AG09309 (cell line): ENCODE measurements around the gene TSHZ2.

ENCODE experiments used
- DNase-seq: peaks from one replicate; pipeline ENCODE4 v3.0.0-alpha.2; 2010; ENCODE audit warnings: low read depth
- H3K4me3 ChIP-seq: 2 replicates; pipeline ENCODE4 v1.5.1; 2011; ENCODE audit warnings: mild to moderate bottlenecking, low read depth, low read length, moderate library complexity; ENCODE audit not compliant: control insufficient read depth
- TF ChIP-seq, protein P1 (sequence below): IDR thresholded peaks from 2 replicates; pipeline ENCODE4 v1.5.1; 2011; ENCODE audit warnings: mild to moderate bottlenecking, low read depth, low read length, inconsistent platforms; ENCODE audit not compliant: insufficient read depth, control insufficient read depth; ENCODE audit errors: missing control alignments

Gene TSHZ2

DNA sequence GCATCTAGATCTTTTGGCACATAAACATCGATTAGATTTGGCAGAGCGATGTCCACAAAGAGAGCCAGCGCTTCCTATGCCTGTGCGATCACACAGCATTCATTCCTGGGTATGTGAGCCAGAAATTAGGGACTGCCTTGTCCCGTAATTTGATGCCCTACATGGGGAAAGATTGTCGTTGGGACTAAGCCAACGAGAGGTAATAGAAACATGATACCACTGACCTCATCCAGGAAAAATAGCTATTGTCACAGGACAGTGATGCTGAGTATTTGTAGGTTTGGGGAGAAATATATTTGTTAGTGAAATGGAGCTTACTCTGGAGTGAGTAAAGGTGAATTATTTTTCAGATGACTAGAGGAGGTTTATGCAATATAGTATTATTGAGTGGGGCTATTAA, 154.0 kb downstream of the TSHZ2 start:
- DNase-seq = no peak
- no peak overlapping the region for H3K4me3 ChIP-seq
- TF ChIP-seq, protein P1, sequence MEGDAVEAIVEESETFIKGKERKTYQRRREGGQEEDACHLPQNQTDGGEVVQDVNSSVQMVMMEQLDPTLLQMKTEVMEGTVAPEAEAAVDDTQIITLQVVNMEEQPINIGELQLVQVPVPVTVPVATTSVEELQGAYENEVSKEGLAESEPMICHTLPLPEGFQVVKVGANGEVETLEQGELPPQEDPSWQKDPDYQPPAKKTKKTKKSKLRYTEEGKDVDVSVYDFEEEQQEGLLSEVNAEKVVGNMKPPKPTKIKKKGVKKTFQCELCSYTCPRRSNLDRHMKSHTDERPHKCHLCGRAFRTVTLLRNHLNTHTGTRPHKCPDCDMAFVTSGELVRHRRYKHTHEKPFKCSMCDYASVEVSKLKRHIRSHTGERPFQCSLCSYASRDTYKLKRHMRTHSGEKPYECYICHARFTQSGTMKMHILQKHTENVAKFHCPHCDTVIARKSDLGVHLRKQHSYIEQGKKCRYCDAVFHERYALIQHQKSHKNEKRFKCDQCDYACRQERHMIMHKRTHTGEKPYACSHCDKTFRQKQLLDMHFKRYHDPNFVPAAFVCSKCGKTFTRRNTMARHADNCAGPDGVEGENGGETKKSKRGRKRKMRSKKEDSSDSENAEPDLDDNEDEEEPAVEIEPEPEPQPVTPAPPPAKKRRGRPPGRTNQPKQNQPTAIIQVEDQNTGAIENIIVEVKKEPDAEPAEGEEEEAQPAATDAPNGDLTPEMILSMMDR = no peak

DNA sequence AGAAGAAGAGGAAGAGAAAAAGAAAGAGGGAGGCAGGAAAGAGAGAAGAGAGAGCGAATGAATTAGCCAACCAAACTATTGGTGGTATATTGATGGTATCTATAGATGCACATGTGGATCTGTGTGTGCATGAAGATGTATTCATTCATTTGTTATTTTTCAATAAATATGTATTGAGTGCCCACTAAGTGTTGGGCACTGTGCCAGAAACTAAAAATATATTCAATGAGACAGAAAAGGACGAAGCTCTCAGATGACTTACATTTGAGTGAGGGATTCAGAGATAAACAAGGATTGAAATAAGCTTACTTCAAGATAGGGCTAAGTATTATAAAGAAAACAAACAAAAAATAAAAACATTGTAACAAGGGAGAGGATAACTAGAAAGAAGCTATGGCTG, 154.9 kb downstream of the TSHZ2 start:
- no peak overlapping the region for H3K4me3 ChIP-seq
- DNase-seq = no peak
- TF ChIP-seq, protein P1 = no peak

GRCh38 chr20:53128004-53128403, 155.8 kb downstream of the TSHZ2 start:
- TF ChIP-seq, protein P1 = no peak
- H3K4me3 ChIP-seq = no peak overlapping the region
- no peak for DNase-seq

GRCh38 chr20:53129563-53129962, 157.4 kb downstream of the TSHZ2 start:
- no peak overlapping the region for H3K4me3 ChIP-seq
- no peak for DNase-seq
- TF ChIP-seq, protein P1 = no peak

- H3K4me3 ChIP-seq = no peak overlapping the region
- no peak for DNase-seq
- TF ChIP-seq, protein P1 = no peak
Observed at GRCh38 chr20:53130795-53131194, 158.6 kb downstream of the TSHZ2 start.

GRCh38 chr20:53133125-53133524, 161.0 kb downstream of the TSHZ2 start:
- DNase-seq = no peak

DNA sequence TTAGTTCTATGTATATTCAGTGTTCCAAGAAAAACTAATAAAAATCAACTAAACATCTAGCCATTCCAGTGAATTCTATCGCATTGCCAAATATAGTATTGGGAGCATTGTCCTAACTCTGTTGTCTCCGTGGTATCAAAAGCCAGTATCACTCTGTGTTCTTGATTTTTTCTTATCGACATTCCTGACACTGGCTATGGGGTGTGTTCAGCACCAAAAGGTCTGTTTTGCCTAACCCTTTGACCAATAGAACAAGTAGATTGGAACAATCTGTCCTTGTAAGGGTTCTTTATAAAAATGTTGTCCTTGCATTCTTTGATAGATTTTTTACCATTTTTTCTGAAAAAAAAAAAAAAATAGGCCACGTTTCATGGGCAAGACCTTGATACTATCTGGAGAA, 161.5 kb downstream of the TSHZ2 start:
- TF ChIP-seq, protein P1 = no peak
- H3K4me3 ChIP-seq = no peak overlapping the region
- no peak for DNase-seq

More at GRCh38 chr20:53133125-53133524, 161.0 kb downstream of the TSHZ2 start:
- no peak overlapping the region for H3K4me3 ChIP-seq
- TF ChIP-seq, protein P1 = no peak
